GM21447 (cell line): ENCODE results near the gene ETFB.
"Not testable (repeated sequence)": the region's sequence is repeated elsewhere in the genome, so short reads cannot be mapped to it uniquely, and the experiment has no call there.

ENCODE experiments used
- ATAC-seq: cut with Tn5 transposase; IDR thresholded peaks from one replicate; pipeline ENCODE4 v1.9.1; 2021; ENCODE audit not compliant: unreplicated experiment

The ETFB gene

DNA sequence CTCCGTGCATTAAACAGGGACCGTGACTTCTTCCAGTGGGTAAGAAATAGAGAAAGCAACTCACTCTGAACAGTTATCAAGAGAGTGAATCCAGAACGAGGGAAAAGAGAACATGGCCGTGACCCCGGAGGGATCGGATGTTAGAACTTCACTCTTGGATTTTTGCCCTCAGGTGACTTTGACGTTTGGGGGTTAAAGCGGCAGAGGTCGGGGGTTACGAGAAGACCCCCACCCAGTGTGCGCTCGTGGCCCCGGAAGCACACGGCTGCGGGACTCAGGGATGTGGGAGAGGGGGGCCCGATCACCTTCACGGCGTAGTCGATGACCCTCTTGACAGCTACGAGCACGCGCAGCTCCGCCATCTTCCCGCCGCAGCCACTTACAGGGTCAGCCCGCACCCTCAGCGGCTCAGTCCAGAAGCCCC is at the start of gene ETFB:
TSS of gene ETFB (minus strand) at position 424 of the 424 bp plus-strand sequence. CDS start at position 362, 62 bp downstream.
- ATAC-seq = no peak

DNA sequence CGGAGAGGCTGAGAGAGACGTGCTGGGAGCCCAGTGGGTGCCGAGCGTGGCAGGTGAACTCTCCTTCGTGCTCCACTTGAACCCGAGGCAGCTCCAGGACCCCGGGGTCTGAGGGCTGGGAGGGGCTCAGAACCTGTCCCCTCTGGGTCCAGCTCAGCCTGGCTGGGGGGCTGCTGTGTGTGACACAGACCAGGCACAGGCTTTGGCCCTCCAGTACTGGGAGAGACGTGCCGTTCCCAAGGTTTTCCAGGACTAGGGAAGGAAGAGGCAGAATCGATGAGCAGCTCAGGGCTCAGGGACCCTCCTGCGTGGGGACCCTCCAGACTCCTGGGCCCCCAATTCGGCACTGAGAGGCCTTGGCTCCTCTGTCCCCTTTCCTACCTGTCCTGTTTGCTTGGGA is 49.0 kb upstream of the ETFB start:
- no peak for ATAC-seq

DNA sequence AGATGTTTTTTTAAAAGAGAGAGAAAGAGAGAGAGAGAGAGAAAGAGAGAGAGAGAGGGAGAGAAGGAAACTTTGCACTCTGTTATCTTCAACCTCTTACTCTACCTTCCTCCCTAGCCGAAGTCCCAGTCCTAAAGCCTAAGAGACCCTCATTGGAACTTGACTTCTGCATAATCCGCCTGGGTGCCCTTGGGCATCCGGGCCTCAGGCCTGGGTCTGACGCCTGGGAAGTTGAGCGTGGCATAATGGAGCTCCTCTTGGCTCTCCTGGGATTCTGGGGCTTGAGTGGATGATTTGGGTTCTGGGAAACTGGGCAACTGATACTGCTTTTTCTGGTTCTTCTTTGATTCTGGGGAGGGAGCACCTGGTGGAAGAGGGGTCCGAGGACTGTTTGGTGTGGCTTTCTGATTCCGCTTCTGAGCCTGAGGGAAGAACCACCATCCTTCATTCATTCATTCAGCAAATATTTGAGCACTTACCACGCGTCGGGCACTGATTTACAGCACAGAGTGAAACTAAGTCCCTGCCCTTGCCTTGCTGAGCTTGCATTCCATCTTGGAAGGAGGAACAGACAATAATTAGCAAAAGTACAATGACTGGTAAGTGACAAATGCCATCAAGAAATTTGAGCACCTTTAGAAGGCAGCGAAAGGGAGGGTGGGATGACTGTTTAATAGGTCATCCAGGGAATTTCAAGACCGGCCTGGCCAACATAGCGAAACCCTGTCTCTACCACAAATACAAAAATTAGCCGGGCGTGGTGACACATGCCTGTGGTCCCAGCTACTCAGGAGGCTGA is 45.0 kb upstream of the ETFB start:
- ATAC-seq = no peak

DNA sequence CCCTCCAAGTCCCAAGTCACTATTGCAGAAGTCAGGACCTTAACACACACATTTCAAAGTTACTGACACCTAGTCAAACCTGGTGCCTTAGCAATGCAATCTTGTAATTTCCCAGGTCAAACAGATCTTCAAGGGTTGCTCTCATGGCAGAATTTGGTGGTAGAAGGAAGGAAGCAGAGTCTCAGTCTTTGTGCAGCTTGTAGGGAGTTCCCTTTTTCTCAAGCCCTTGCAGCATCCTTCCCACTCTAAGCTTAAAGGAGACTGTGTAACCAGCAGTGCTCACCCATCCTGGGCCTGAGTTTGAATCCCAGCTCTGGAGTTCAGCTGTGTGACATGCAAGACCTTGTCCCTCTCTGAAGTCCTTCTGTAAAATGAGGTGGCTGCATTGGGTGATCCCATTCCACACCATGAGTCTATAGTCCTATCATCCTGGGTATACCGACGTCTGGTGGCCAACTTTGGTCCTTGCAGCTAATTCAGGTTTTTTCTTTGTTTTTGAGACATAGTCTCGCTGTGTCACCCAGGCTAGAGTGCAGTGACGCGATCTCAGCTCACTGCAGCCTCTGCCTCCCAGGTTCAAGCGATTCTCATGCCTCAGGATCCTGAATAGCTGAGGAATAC is 41.4 kb upstream of the ETFB start:
- ATAC-seq = no peak

DNA sequence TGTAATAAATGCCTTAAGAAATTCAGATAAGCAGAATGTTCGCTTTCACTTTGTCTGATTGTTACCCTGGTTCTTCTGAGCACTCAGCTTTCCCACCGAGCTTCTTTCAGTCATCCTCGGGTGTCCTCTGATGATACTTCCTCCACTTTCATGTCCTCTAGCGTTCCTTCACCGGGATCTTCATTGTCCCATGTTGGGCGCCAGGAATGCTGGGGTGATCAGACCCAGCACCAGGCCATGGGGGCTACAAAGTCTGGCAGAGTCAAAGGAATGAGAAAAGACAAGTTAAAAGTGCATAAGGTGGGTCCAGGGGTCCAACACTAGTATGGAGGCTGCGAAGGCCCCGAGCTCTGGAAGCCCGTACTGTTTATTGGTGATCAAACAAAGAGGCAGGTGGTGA is 35.9 kb upstream of the ETFB start:
- ATAC-seq = no peak

DNA sequence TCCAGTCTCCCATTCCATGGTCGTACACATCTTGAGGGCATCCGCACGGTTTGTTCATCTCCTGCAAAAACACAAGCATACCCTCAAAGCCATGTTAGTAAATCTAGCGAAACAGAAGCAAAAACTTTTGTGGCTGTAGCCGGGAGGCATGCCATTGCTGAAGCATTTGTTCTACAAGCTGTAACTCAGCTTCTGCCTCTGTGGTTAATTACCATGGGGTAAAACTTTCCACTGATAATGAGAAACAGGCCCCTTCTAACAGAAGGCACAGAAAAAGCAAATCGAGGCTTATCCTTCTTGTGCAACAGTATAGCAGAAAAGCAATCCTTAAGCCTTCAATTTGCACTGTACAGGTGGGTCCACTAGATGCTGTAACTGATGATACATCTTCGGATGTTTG is 33.7 kb upstream of the ETFB start:
- ATAC-seq = not testable (repeated sequence)

DNA sequence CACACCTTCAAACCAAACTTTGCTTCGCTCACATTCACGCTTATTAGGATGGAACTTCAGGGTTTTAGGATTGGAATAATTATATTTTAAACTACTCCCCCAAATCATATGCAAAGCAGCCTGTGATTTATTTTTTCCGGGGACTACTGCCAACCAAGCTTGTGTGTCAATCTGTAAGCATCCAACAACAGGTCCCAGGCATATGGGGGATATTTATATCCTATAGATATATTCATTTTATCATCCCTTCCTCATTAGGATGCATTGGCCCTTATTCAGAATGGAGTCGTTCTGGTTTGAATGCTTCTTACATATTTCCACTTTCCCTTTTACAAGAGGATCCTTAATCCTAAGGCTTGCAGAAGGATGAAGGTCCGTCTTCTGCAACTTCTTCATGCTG is 33.0 kb upstream of the ETFB start:
- ATAC-seq = no peak

DNA sequence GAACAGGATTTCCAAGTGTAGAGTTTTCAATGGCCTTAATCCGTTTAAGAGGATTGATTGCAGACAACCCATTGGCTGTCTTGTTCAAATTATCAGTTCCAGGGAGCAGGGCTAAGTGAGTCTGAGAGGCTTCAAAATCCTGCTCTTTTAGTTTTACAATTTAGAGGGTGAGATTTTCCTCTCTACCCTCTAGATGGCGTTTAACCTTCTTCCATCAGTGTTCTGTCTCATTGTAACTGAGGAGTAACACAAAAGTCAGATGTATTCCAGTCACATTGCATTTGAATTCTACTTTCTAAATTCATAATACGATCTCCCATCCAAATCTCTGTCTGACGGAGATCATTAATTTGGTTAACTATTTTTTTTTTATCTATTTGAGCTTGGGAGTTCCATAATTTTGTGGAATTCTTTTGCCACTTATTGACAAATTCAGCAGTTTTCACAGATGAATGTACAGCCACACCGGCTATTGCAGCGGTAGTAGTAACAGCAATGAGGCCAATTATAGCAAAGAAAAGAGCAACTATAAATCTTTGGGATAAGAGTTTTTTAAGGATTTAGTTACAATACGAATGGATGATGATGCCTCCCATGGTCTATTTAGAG is 32.0 kb upstream of the ETFB start:
- no peak for ATAC-seq

DNA sequence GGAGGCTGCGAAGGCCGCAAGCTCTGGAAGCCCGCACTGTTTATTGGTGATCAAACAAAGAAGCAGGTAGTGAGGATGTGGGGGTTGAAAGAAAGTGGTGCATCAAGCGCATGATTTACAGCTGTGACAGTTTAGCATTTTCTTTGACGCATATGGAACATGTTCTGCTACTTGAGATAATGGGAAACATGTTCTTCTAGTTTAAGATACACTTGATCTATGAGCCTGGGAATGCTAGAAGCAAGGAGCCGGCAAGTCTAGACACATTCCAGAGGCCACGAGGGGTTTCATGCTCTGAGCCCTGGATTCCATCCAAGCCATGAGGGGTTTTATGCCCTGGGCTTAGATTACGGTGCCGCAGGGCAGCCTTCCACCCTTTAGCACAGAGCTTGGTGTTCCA is 31.3 kb upstream of the ETFB start:
- ATAC-seq = not testable (repeated sequence)

DNA sequence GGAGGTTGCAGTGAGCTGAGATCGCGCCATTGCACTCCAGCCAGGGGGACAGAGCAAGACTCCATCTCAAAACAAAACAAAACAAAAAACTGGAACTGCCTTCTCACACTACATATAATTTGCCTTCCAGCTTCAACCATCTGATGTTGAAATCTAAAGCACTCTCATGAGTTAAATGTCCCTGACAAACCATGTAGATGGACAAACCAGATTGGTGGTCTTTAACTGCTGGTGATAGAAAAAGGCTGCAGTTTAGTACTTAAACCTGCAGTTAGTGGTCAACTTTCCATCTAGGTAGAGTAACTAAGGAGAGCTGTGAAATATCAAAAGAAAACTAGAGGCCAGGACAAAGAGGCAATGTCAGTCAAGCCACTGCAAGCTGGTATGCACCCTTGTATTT is 30.0 kb upstream of the ETFB start:
- no peak for ATAC-seq

DNA sequence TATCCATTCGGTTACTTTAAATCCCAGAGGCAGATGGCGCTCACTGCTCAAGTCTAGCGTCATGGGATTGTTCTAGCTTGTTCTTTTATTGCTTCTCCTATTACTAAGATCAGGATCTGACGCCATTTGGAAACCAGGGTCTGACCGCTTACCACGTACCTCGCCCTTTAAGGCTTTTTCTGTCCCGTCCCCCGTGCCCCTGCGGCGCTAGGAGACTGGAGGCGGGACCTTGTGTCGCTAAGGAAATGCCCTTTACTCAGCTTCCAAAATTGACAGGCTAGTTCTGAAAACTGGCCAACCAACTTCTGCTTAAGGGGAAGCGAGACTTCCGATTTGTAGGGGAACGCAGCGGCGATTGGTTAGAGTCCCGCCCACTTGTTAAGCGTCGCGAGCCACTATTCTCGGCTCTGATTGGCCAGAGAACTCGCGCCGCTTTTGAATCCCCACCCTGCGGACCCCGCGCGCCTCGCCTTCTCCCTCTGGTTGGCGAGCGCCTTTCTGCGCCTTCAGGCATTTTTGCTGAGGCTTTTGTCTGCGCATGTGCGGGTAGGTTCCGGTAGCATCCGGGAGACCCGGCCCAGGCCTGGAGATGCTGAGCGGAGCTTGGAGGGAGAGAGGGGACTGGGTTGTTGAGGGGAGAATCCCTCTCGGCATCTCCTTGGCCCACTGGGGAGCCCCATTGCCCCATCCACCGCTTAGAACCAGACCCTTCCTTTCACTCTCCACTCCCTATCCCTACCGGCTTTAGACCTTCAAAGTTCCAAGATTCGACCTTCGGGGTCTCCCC is 28.1 kb upstream of the ETFB start:
- ATAC-seq = peak; percentile 75

DNA sequence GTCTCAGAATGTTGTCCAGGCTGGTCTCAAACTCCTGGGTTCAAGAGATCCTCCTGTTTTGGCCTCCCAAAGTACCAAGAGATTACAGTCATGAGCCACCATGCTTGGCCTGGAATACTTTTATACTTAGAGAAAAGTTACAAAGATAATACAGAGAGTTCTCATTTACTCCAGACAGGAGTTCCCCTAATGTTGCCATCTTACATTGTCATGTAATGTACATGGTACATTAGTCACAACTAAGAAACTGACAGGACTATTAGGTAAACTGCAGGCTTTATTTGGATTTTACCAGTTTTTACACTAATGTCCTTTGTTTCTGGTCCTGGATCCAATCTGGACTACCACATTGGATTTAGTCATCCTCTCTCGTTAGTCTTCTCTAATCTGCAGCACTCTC is 26.5 kb upstream of the ETFB start:
- ATAC-seq = no peak

DNA sequence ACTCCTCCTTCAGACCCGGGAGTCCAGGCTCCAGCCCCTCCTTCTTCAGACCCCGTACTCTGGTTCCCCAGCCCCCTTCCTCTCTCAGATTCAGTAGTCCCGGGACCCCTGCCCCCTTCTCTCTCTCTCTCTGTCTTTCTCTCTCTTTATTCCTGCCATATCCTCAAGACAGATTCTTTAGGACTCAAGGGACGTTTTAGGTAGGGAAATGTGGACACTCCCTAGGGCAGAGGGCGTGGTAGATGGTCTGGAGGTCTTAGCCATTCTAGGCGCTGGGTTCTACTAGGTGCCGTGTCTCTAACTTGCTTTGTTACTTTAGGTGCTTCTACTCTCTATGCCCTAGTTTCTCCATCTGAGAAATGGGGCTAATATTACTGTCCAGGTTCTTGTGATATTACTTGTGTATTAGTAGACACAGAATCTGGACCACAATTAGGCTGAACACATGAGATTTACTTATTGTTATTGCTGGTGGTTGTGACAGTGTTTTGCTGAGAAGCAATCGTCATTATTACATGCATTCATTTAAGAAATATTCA is 25.0 kb upstream of the ETFB start:
- ATAC-seq = no peak

DNA sequence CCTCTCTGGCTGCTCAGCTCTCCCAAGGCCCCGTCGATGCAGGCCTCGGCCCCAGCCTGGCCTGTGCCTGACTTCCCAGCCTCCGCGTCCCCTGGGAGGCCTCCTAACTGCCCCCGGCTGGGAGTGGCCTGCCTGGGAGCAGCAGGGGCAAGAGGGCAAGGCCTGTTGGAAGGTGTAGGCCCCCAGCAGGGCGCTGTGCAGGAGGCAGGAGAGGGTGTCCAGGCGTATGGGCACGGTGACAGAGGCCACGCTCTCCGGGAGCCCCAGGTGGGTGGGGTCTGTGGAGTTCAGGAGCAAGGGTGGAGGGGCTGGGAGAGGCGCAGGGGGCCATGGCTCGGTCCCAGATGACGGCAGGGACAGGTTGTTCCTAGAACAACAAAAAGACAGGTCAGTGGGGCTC is 23.0 kb upstream of the ETFB start:
- no peak for ATAC-seq

DNA sequence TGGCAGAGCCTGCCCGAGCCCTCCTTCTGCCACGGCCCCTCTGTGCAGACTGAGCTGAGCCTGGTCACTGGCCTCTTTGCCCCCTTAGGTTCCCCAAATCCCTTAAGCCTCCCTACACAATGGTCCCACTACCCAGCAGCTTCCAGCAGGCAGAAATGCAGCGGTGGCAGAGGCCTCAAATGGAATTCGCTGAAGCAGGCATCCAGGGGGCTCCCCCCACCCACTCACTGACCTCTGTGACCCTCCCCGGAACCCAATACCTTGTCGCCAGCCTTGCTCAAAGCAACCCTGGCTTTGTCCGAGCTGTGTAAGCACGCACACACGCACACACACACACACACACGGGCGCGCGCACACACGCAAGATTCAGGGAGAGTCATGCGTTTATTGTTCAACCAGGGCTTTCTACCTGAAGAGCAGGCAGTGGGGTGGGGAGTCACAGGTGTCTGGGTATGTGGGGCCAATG is 21.8 kb upstream of the ETFB start, which contains the start of gene LIM2:
TSS of gene LIM2 (minus strand) at position 51 of the 466 bp plus-strand sequence. CDS start 531 bp downstream, outside the sequence.
- no peak for ATAC-seq

DNA sequence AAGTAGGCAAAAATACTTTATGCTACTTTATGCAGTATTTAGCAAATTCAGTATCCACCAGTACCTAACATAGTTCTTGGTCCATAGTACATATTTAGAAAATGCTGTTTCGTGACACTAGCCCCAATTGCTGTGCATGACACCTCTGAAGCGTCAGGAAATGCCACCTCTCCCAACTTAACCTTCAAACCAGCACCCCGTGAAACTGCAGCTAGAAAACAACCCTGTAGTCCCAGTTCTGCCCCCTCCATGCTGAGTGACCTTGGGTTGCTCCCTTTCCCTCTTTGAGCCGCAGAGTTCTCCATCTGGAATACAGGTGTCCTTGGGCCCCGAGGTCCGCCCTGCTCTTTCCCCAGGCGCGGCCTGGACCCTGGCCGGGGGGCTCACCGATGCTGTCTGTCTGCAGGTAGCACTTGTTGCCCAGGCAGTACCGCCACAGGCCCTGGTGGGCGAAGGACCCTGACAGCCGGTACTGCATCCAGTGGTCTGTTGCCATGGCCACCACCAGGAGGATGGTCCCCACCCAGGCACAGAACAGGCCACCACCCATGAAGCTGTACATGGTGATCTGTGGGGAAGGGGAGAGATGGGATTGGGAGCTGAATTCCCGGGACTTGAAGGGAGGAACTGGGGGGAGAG is 20.8 kb upstream of the ETFB start:
- ATAC-seq = no peak

DNA sequence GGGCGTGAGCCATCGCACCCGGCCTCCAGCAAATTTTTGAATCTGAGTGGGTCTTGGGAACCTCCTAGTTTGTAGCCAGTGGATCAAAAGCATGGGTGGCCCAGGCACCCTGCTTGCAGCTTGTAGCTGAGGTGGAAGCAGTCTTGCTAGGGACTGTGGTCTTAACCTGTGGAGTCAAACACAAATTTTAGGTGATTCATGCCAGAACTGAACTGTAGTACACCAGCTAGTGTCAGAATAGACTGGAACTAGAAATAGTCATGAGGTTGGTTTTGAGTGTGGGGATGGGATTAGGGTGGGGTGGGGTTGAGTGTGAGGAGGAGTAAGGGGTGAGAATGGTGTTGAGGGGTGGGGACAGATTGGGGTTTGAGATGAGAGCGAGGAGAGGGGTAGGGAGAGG is 15.8 kb upstream of the ETFB start:
- ATAC-seq = no peak

DNA sequence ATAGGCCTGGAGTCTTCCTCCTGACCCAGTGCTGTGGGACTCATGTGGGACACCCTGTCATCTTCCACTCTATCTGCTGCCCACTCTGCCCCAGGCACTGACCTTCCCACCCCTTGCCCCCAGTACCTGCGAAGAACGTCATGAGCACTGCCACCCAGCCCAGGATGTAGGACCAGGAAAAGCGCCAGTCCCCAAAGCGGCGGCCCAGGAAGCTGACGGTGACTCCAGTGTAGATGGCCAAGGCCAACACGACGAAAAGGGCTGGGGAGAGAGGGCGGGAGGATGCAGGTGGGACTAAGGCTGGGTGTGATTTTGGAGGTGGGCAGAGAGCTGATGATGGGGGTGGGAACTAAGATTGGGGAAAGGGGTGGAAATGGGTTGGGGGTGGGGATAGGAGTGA is 14.2 kb upstream of the ETFB start:
- ATAC-seq = no peak

DNA sequence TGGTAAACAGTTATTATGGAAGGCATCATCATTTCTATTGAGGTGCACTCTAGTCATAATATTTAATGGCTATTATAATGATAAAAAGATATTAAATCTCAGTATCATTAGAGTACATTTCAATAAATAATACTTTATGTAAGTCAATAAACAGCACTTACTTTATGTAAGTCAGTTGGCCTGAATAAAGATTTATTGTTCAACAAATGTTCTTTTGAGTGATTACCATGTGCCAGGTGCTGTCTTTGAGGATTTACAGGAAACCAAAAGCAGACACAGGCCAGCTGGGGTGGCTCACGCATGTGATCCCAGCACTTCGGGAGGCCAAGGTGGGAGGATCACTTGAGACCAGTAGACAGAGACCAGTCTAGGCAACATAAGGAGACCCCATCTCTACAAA is 11.2 kb upstream of the ETFB start:
- no peak for ATAC-seq

DNA sequence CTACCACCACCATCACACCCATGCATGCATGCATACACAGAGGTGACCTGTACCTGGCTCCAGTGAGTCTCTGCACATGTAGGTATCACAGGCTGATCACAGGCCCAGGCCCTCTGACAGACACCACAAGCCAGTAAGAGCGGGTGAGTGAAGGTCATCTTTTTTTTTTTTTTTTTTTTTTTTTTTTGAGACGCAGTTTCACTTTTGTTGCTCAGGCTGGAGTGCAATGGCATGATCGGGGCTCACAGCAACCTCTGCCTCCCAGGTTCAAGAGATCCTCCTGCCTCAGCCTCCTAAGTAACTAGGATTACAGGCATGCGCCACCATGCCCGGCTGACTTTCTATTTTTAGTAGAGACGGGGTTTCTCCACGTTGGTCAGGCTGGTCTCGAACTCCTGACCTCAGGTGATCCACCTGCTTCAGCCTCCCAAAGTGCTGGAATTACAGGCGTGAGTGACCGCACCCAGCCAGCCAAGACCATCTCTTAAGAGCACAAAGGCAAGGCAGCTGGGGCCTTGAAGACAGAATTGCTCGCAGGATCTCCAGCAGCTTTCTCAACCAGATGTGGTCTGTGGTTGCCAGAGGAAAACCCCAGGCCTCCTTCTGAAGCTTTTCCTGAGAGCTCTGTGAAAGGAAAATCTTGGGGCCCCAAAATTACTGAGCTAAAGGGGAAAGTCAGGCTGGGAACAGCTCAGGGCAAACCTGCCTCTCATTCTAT is 9.5 kb upstream of the ETFB start:
- no peak for ATAC-seq
